Measurements from ENCODE around the gene KCTD16.

KCTD16 gene

GRCh38 chr5:144170276-144171024 lies at the start of gene KCTD16, which contains the start of gene YIPF5:
TSS of gene KCTD16 (plus strand) at chr5:144170873.
TSS of gene YIPF5 (minus strand) at chr5:144170659. CDS start at chr5:144169955, 704 bp downstream.
- DNase-seq (ENCODE audit: low read depth in 2 of 2) = peak; percentile 94 to 95

DNA sequence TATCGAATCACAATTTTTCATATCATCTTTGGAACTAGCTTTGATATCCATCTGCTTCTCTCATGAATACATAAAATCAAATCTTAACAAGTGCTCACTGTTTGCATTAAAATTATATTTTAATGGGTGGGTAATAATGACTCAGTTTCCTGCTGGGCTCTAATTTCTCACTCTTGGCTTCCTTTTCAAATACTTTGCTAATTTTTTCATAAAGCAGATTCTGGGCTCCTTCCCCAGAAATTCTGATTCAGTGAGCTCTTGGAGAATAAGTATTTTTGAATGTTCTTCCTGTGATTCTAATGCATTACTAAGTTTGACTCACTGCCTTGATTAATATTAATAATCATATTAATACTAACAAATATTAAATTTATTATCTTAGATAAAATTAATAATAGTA lies 49.1 kb upstream of the KCTD16 start:
- DNase-seq (ENCODE audit: low read depth in 2 of 2) = no peak

DNA sequence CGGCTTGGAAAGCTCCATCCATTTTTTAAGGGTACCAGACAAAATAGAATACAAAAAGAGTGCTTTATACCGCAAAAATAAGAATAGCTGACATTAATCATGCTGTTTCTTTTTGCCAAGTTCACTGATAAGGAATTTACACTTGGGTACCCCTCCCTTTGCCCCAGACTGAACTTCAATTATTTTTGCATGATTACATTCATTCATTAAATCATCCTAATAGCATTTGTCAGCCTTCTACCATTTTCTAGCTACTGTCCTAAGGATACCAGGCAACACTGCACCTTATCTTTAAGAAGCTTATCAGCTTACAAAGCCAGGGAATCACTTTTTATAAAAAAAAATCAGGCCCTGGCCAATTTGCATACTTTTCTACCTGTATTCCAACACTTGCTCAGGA lies 48.6 kb upstream of the KCTD16 start:
- DNase-seq (ENCODE audit: low read depth in 2 of 2) = no peak

DNA sequence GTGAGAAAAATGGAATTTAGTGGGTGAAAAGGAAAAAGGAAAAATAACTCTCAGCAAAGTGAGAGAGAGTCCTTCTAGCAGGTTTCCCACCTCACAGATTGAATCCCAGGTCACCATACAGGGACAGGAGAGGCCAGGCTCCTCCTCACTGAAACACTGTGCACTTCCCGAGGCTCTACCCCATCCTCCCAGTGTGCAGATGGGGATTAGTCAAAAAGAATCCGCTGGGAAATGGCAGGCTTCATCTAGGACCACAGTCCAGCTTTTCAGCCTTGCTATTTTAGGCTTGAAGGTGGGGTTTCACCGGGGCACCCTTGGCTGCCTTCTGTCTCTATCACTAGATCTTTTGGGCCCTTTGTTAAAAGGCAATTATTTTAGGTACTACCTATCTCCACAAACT lies 48.0 kb upstream of the KCTD16 start:
- no peak for DNase-seq (ENCODE audit: low read depth in 2 of 2)

DNA sequence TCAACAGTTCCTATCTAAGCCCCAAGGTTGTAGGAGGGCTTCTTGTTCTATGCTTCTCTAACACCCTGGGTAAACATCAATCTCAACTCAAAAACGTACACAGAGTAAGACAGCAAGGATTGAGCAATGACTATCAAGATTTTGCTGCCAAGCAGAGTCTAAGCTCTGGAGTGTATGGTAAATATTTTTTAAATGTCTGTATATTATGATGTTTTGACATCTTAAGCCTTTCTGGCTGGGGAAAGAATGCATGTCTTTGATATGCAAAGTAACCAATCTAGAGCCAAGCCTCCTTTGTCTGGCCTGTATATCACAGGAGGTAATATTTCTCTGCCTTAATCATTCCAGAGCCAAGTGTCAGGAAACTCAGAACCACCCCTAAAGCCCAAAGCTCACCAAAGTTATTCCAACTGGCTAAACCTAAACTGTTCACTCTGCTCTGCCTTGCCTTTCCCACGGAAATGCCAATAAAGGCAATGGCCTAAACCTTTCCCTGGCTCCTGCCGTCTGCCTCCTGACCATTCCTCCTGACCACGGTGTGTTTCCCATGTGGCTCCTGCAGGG lies 45.4 kb upstream of the KCTD16 start:
- no peak for DNase-seq (ENCODE audit: low read depth in 2 of 2)

DNA sequence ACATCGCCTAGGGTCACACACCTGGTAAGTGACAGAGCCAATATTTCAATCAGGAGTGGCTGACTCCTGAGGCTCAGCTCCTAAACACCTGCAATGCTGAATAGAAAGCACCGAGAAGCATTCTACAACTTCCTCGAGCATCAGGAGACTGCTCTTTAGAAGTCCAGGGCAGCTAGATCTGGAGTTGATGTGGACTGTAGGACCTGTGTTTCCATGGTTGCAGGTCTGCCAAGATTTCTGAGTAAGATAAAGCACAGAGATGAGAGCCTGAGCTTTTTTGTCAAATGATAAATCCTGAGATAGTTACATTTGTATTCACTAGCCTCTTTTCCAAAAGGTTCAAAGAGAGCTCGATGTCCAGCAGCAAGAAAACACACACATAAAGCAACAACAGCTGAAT lies 44.0 kb upstream of the KCTD16 start:
- DNase-seq (ENCODE audit: low read depth in 2 of 2) = no peak

- DNase-seq (ENCODE audit: low read depth in 2 of 2) = no peak
These were observed 41.8 kb upstream of the KCTD16 start for GRCh38 chr5:144128844-144129243.

DNA sequence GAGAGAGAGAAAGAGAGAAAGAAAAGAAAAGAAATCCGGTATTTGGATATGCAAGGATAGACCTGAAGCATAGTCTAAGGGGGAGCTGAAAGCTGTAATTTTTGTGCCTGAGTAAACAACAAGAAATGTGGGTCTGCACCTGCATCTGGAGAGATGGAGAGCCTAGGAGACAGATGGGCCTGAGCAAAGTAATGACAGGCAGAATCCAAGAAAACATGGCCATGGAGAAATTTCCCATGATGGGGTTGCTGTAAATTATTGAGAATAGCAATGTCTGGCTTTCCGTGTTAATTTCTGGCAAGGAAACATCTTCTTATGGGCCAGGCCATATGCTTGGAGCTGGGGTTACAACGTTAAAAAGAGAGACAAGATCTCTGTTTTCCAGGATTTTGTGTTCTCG lies 40.4 kb upstream of the KCTD16 start:
- DNase-seq (ENCODE audit: low read depth in 2 of 2) = no peak

DNA sequence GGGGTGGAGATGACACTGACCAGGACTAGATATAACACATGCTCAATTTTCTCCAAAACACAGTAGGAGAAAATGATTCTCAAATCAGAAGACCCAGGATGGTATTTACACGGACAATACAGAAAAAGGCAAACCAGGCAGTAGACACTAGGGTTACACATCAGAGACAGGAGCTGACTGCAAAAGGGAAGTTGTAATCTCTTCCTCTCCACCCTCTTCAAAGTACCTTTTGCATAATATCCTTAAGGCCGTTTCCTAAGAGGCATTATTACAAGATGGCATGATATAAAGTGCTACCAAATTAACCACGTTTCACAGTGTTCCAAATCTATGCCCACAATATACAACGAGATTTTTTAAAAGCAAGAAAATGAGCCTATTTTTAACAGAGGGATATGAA lies 39.4 kb upstream of the KCTD16 start:
- DNase-seq (ENCODE audit: low read depth in 2 of 2) = no peak

- no peak for DNase-seq (ENCODE audit: low read depth in 2 of 2)
These were observed 37.5 kb upstream of the KCTD16 start for GRCh38 chr5:144133050-144133633.

DNA sequence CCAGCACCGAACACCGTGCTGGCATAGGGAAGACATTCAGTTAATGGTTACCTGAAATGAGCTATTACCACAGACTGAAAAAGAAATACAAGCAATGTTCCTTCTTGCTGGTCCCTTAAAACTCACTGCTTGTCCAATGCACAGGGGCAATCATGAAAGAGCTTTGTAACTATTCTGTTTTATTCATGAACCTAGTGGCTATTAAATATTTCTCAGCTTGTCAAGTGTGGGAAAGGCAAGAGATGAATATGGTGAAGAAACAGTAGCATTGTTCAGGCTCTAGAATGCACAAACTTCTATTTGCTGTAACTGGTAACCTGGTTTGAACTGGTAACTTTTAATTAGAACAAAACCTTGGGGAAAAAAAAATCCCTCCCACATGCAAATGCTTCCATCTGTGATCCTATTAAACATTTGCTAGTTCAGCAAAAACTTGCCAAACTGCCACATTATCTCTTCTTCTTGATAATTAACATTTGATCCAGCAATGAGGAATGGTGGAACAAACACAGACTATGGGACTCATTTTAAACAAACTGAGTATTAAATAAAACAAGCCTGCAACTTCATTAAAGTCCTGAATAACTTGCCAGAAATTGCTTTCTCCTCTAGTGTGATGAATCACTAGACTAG lies 36.4 kb upstream of the KCTD16 start:
- DNase-seq (ENCODE audit: low read depth in 2 of 2) = no peak

- DNase-seq (ENCODE audit: low read depth in 2 of 2) = no peak
These were observed 35.4 kb upstream of the KCTD16 start for GRCh38 chr5:144135113-144135762.

DNA sequence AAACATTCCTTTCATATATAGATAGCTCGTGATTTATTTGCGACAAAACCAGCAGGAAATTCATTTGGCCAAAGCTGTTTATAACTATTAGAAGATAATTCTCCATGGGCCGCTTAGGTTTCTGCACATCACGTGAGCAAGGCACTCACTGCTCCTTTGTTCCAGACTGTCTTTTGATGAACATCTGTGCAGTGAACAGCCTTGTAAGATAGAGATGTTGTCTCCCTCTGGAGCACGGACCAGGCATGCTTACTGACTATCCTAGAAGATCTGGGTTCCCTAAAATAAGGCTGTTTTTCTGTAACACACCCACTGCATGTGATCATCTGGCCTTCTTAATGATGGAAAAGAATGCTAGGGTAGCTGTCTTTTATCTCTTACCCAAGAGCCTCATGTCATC lies 31.1 kb upstream of the KCTD16 start:
- no peak for DNase-seq (ENCODE audit: low read depth in 2 of 2)

GRCh38 chr5:144141585-144141984 lies 29.1 kb upstream of the KCTD16 start:
- DNase-seq (ENCODE audit: low read depth in 2 of 2) = no peak

GRCh38 chr5:144142139-144142823 lies 28.4 kb upstream of the KCTD16 start:
- DNase-seq (ENCODE audit: low read depth in 2 of 2) = no peak

DNA sequence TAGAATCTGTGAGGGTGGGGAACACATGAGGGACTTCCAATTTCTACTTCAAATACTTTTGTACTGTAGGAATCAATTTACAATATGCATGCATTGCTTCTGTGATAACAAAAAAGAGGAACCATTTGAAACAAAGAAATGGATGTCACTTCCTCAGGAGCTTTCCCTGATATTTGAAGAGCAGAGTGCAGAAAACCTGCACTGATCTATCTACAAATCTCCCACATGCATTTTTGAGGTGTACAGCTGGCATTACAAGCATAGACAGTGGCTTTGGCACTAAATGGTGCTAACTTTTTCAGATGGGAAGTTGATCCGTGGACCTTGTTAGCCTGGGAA lies 27.9 kb upstream of the KCTD16 start:
- DNase-seq (ENCODE audit: low read depth in 2 of 2) = no peak

GRCh38 chr5:144143625-144144024 lies 27.0 kb upstream of the KCTD16 start:
- DNase-seq (ENCODE audit: low read depth in 2 of 2) = no peak

DNA sequence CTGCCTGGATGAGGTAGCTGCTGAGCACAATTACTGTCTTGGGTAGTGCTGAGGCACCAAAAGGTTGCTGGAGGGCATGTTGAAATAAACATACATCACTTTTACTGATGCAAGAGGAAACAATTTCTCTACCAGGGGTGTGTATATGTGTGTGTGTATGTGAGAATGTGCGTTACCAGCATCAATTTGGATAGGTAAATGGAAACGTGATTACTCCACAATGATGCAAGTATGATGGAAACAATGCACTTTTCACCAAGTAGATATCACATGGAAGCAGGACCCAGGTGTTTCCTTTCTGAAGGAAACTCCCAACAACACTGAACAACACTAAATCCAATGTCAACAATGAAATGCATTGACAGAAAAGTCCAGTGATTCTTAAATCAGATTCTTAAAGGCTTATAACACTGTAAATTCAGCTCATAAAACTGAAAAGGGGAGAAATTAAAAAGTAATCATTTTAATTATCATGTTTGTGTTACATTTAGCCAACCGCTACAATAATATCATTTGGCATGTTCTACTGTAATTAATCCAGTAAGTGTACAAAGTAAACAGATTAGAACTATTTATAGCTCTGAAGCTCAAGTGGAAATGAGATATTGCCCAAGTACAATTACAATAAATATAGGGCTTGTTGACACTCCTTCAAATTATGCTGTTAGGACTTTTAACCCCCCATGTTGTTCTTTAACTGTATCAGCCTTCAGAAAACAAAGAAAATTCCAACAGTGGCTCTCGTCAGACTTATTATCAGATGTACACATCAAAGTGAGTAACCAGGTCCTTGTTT lies 25.5 kb upstream of the KCTD16 start:
- no peak for DNase-seq (ENCODE audit: low read depth in 2 of 2)

DNA sequence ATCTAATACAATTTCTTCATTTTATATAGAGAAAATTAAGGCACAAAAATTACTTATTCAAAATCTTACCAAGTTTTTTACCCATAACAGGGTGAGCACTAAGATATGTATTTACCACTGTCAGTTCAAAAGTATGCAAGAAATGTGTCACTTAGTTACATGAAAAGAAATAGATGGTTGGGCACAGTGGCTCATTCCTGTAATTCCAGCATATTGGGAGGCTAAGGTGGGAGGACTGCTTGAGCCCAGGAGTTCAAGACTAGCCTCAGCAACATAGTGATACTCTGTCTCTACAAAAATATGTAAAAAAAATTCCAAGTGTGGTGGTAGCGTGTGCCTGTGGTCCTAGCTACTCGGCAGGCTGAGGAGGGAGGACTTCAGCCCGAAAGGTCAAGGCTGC lies 19.6 kb upstream of the KCTD16 start:
- no peak for DNase-seq (ENCODE audit: low read depth in 2 of 2)

DNA sequence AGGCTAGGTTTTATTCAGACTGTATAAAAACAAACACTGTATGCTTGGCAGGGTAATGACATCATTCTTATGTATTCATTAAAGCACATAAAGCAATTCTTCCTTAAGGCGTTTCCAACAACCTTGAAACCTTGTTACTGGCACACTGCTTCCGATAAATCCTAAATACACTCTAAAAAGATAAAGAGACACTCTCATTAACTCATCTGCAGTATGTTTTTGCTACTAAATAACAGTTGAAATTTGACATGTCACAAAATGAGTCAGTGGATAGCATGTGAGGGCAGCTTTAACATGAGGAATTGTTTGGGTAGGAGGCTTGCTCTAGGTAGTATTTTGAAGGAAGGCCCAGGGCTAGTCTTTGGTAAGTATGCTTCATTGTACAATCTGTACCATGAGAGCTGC lies 13.9 kb upstream of the KCTD16 start:
- DNase-seq (ENCODE audit: low read depth in 2 of 2) = no peak

GRCh38 chr5:144162686-144163085 lies 8.0 kb upstream of the KCTD16 start:
- no peak for DNase-seq (ENCODE audit: low read depth in 2 of 2)

All from stimulated activated CD8-positive, alpha-beta memory T cell treated with anti-CD3 and anti-CD28 coated beads, Interleukin-15, amount 100 ng/mL, for 48 hours (primary cell).